Stimulated activated CD8-positive, alpha-beta memory T cell treated with anti-CD3 and anti-CD28 coated beads, Interleukin-7, amount 100 ng/mL, for 48 hours (primary cell): ENCODE data around the gene TFEB.

Source experiments
- DNase-seq, 2 donors: peaks; one replicate each; pipeline ENCODE4 v3.0.0-alpha.2; 2020; ENCODE audit warnings: low read depth in 1 of 2; ENCODE audit errors: extremely low read depth in 1 of 2

TFEB gene

DNA sequence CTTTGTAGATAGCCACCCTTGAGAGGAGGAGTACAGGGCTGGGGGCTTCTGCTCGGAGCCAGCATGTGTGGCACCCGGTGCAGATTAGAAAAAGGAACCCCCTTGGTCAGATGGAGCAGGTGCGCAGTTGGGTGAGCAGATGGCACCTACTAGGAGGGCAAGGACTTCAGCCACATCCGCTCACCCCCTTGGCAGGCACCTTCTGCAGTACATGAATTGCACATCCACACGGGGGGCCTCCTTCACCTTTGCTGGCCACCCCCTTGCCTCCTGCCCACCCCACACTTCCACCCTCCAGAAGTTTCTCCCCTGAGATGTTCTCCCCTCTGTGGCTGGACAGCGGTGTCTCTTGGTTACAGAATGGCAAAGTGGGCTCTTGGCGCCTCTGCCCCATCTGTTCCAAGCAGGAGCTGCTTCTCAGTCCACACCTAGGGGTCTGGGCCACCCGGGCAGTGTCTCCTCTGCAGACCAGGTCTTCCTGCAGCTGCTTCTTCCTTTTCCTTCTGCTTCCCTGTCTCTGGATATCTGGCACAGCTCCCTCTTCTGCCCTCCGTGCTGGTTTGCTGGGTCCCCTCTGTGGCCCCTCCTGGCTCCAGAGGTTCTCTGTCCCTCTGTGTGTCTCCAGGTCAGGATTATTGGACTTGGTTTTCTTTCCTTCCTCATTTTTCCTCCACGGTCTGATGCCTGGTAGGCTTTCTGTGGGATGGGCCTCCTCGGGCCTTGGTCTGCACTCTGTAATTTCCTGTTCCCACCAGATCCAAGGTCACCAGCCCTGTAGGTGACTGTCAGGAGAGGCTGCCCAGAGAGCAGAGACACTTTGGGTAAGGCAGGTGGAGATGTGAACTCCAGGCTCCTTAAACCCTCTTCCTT is 93.1 kb downstream of the TFEB start:
- no peak for DNase-seq

DNA sequence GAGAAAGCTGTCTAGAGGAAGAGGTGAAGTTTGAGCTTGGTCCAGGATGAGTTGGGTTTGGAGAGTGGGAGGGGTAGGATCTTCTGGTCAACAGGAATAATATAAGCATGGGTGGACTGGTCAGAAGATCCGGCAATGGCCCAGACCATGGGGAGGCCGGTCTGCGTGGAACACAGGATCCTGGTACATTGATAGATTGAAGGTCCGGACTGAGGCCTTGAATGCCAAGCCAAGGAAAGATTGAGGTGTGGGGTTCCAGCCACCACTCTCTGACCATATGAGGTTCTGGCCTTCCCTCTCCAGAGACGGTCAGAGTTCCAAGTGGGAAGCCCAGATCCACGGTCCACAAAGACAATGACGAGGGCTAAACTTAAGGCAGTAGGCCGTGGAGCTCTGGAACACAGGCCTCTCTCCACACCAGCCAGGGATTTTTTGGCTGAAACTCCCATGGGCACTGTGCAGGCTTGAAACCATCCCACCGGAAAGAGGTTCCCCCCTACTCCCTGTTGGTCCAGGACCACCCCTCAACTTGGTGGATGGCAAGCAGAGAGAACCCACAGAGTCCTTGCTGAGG is 94.0 kb downstream of the TFEB start:
- no peak for DNase-seq

DNA sequence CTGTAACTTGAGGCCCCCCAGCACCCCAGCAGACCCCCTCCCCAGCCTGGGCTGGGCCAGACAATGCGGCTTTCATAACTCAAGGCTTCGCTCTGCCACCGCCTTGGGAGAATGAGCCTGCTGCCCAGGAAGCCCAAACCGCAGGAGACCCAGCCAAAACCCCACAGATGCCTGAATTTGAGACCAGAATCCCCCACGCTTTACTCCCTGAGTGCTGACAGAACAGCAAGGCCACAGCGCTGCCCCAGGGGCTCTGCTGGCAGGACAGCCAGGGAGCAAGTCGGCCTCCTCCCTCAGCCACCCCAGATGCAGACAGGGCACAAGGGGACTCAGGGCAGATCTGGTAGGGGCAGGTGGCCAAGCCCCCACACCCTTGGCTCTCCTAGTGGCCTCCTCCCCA is 95.0 kb downstream of the TFEB start:
- DNase-seq, result no peak

DNA sequence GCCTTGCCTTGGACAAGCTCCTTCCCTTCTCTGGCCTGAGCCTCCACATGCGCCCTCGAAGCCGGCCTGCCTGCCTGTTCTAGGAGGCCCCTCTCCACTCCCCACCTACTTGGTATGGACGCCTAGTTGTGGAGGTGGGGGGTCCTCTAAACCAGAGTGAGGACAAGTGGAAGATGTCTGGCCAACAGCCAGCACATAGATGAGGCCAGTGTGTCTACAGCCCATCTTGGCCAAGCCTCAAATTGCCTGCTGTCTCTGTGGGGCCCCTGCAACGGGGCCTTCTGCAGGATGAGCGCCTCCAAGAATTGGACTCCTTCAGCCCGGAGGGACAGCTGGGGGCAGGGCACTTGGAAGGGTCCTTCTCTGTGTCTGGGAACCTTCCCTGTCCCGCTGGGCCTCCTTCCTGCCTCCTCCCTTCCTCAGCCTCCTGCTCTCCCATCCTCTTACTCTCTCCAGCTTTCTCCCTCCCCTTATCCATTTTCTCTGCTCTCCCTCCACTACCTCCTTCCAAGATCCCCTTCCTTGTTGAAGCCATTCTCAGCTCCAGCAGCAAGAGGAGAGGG is 95.5 kb downstream of the TFEB start:
- no peak for DNase-seq

DNA sequence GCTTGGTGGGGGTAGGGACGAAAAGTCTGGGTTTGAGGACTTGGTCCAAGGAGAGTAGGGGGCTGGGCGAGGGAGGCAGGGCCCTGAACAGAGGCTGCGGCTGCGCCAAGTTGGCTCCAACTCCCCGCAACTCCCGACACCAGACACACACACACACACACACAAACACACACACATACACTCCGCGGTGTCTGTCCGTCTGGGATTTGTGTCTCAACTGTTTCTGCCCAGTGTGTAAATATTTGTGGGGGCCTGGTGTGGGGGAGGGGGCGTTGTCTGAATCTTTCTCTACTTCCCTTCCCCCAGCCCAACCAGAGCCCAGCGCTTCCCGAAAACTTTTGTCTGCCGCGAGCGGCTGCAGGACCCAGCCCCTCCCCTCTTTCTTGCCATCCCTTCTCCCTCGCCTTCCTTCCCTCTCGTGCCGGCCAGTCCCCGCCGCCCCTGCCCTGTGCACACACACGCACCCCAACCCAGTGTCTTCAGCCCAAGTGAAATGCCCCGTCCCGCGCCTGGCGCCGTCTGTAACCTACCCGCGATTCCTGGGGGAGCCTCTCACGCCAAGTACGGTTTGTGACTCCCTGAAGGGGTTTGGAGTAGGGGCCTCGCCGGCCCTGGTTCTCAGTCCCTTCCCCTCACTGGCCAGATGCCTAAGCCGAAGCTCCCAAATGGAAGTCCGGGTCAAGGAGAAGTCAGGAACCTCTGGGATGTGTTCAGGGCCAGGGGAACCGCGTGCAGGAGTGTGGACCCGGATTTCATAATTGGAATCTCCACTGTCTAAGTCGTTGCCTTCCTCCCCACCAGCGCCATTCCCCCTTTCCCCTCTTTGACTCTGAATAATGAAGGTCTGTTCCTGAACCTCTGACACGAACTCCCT is 96.2 kb downstream of the TFEB start:
- DNase-seq, result no peak

DNA sequence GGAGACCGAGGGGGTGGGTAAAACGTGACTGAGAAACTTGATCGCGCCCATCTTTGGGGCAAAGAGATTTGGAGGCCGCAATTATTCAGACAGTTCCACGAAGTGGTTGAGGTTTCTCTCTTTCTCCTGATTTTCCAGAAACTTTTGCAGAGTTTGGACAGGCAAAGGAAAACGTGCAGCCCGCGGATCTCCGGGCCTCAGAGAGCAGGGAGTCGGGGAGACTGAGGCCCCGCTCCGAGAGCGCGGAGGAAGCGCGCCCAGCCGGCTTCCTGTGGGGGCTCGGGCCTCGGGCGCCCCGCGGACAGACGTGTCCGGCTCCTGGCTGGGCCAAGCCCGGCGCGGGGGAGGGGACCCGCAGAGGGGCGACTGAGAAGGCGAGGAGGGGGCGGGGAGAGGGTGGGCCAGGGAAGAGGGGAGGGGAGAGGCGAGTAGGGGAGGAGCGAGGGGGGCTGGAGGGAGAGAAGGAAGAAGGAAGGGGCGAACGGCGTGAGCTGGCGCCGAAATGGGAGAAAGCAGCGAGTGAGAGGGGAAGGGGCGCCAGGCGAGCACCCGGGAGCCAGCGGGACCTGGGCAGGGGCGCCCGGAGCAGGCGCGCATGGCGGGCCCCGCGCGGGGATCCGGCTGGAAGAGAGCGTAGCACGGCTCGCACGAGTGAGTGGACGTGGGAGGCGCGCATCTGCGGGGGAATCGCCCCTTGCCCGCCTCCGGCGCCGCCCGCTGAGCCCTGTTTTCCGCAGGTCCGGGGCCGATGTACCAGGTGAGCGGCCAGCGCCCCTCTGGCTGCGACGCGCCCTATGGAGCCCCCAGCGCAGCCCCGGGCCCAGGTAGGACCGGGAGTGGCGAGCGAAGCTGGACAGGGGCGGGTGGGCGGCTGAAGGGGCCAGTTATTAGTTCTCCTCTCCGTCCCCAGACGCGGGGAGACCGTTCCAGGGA is 97.1 kb downstream of the TFEB start, which contains the start of gene MDFI:
MDFI (plus strand) TSS at position 467 of the 933 bp plus-strand sequence; CDS start at position 749, 282 bp downstream.
- no peak for DNase-seq

DNA sequence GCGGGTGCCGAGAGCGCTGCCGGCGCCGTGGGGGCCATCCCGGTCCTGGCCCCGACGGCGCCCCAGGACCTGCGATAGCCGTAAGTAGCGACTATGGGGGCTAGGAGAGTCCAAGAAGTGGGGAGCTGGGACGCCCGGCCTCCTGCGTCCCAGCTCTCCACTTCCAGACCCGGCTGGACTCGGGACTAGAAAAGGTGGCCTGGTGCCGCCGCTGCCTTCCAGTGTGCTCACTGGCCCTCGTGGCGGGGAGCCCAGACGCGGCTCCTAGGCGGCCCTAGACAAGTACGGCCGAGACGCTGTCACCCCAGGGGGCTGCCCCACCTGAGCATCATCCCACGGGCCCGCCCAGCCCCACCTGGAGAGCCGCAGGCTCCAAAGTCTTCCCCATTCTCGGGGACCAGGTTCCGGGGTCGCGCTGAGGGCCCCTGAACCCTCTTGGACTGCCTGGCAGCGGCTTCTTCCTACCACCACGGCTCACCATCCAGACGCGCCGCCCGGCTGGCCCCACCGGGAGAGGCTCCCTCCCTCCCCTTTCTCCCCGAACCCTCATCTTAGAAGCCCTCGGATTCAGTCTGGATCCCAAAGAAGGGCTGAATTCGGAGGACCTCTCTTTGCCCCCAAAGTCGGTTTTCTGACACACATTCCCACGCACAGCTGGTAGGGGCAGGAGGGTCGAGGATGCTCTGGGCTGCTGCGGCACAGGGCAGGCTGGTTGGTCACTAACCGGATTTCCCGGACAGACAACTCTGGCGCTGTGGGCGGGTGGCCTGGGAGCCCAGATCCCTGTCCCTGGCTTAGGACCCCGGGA is 98.0 kb downstream of the TFEB start:
- DNase-seq, result no peak

DNA sequence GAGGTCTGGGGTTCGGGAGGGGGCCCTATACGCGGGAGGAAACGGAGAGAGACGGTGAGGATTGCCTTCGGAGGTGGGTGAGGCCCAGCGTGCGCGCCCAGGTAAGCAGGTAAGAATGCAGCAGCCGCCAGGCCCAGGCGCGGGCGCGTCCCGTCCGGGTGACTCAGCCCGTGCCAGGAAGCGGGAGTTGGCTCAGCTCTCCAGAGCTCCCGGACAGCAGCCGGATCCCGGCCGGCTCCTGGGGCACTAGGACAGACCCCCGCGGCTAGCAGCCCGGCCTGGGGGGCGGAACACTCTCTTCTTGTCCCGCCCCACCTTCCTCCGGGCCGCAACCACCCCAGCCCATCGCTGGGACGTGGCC is 98.6 kb downstream of the TFEB start:
- no peak for DNase-seq

DNA sequence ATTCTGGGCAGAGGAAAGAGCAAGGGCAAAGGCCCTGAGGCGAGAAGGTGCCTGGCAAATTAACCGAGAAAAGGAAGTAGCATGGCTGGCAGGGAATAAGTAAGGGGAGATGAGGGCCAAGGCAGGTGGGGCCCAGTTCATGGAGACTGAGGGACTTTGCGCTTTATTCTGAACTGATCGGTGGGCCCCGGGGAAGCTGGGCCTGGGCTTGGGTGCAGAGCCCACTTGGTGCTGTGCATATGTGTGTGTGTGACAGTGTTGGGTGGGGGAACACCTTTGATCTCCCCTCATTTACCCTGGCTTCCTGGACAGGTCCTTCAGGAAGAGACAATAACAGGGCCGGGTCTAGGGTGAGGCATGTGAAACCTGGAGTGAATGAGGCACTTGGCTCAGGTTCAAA is 100.0 kb downstream of the TFEB start:
- DNase-seq, result no peak

DNA sequence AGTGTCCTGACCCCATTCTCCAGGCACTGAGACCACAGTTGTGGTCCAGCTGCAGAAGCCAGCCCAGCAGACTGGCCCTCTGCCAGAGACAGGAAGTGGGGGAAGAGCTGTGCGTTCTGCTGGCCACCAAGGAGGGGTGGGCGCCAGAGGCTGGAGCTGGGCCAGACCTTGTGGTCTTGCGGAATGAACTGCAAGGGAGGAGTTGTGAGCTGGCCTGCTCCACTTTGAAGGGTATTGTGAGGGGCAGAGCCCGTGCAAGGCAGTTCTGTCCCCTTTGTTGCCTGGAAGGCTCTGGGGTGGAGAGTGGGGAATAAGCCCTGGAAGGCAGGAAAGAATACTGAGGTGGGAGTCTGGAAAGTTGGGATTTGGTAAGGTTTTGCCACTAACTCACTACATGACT is 100.8 kb downstream of the TFEB start:
- DNase-seq, result no peak
